Right lobe of liver (tissue), 4 donors: ENCODE data around the gene AVPR2.

Experiments
- POLR2A ChIP-seq: fragments of 450-650 bp; IDR thresholded peaks from one replicate; pipeline ENCODE4 v1.6.1; 2017; ENCODE audit warnings: antibody characterized with exemption, mild to moderate bottlenecking
- TF ChIP-seq, protein P1 (sequence below), 4 donors: fragments of 200-600 bp in 3 of 4; fragments of 450-650 bp in 1 of 4; IDR thresholded peaks; one replicate each; pipeline versions ENCODE4 v1.5.1 to v1.8.0; 2016 to 2022; ENCODE audit warnings: antibody characterized with exemption in 4 of 4, mild to moderate bottlenecking in 2 of 4
- donor health status: DM: no; HTN: no; CAD: no.
- donor health status: DM: no; HTN: no; CAD: no.
- donor health status: DM: no; HTN: yes; CAD: no.

- TF ChIP-seq, protein P1, sequence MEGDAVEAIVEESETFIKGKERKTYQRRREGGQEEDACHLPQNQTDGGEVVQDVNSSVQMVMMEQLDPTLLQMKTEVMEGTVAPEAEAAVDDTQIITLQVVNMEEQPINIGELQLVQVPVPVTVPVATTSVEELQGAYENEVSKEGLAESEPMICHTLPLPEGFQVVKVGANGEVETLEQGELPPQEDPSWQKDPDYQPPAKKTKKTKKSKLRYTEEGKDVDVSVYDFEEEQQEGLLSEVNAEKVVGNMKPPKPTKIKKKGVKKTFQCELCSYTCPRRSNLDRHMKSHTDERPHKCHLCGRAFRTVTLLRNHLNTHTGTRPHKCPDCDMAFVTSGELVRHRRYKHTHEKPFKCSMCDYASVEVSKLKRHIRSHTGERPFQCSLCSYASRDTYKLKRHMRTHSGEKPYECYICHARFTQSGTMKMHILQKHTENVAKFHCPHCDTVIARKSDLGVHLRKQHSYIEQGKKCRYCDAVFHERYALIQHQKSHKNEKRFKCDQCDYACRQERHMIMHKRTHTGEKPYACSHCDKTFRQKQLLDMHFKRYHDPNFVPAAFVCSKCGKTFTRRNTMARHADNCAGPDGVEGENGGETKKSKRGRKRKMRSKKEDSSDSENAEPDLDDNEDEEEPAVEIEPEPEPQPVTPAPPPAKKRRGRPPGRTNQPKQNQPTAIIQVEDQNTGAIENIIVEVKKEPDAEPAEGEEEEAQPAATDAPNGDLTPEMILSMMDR (IDR thresholded peaks at IDR 0.05): no peak
- no peak for TF ChIP-seq POLR2A
These were observed 17.6 kb upstream of the AVPR2 start for GRCh38 chrX:153886915-153887314.
